MM.1S (cell line): Measurements from ENCODE around the gene TACSTD2.

Experiments used
- DNase-seq: peaks from one replicate; pipeline ENCODE4 v3.0.0-alpha.2; 2015
- H2AFZ ChIP-seq: fragments of 300-600 bp; sonication (generic); 2 replicates; pipeline ENCODE4 v1.6.0; 2016; ENCODE audit warnings: antibody characterized with exemption, low read length
- H3F3A ChIP-seq: fragments of 300-600 bp; sonication (generic); 2 replicates; pipeline ENCODE4 v1.6.1; 2016; ENCODE audit warnings: mild to moderate bottlenecking, antibody characterized with exemption, low read length, moderate library complexity, mixed read lengths; ENCODE audit not compliant: insufficient read depth
- H3K27ac ChIP-seq: fragments of 300-600 bp; sonication (generic); 2 replicates; pipeline ENCODE4 v1.5.1; 2016; ENCODE audit warnings: mild to moderate bottlenecking, low read length
- H3K27me3 ChIP-seq: fragments of 300-600 bp; sonication (generic); replicated peaks from 2 replicates; pipeline ENCODE4 v1.6.0; 2016; ENCODE audit warnings: low read length; ENCODE audit not compliant: insufficient read depth
- H3K36me3 ChIP-seq: fragments of 300-600 bp; sonication (generic); replicated peaks from 2 replicates; pipeline ENCODE4 v1.6.1; 2016; ENCODE audit warnings: mild to moderate bottlenecking, low read length, mixed read lengths; ENCODE audit not compliant: insufficient read depth
- H3K4me1 ChIP-seq: fragments of 300-600 bp; sonication (generic); 2 replicates; pipeline ENCODE4 v1.6.1; 2016; ENCODE audit warnings: low read length, mixed read lengths
- H3K4me2 ChIP-seq: fragments of 300-600 bp; sonication (generic); 2 replicates; pipeline ENCODE4 v1.6.0; 2016; ENCODE audit warnings: low read depth, low read length
- H3K4me3 ChIP-seq: fragments of 300-600 bp; sonication (generic); 2 replicates; pipeline ENCODE4 v1.5.1; 2016; ENCODE audit warnings: low read length, mixed read lengths
- H3K79me2 ChIP-seq: fragments of 300-600 bp; sonication (generic); 2 replicates; pipeline ENCODE4 v1.6.1; 2016; ENCODE audit warnings: mixed run types, low read length, mixed read lengths
- H3K9ac ChIP-seq: fragments of 300-600 bp; sonication (generic); 2 replicates; pipeline ENCODE4 v1.6.1; 2016; ENCODE audit warnings: low read length, mixed read lengths
- H3K9me2 ChIP-seq: fragments of 300-600 bp; sonication (generic); replicated peaks from 2 replicates; pipeline ENCODE4 v1.6.1; 2016; ENCODE audit warnings: mild to moderate bottlenecking, low read length, mixed read lengths; ENCODE audit not compliant: insufficient read depth
- H3K9me3 ChIP-seq: fragments of 300-600 bp; sonication (generic); replicated peaks from 2 replicates; pipeline ENCODE4 v1.6.1; 2016; ENCODE audit warnings: mild to moderate bottlenecking, low read length, mixed read lengths; ENCODE audit not compliant: insufficient read depth
- H4K20me1 ChIP-seq: fragments of 300-600 bp; sonication (generic); 2 replicates; pipeline ENCODE4 v1.6.1; 2016; ENCODE audit warnings: mild to moderate bottlenecking, low read length, moderate library complexity, mixed read lengths; ENCODE audit not compliant: insufficient read depth
- CTCF ChIP-seq: fragments of 300-600 bp; sonication (generic); IDR thresholded peaks from 2 replicates; pipeline ENCODE4 v1.5.1; 2016; ENCODE audit warnings: antibody characterized with exemption, low read length, mixed read lengths
- EZH2 ChIP-seq: fragments of 300-600 bp; sonication (generic); optimal IDR thresholded peaks from 2 replicates; pipeline ENCODE3; 2017; ENCODE audit warnings: low read depth, mild to moderate bottlenecking, antibody characterized with exemption, low read length, mixed read lengths
- EZH2phosphoT487 ChIP-seq: fragments of 300-600 bp; sonication (generic); IDR thresholded peaks from 2 replicates; pipeline ENCODE4 v1.6.1; 2018; ENCODE audit warnings: antibody characterized with exemption, low read length

The TACSTD2 gene

GRCh38 chr1:58594546-58594945, 17.5 kb upstream of the TACSTD2 start:
- Histone ChIP-seq H3K27me3 (no peaks in the 10 kb centered on the region), H3K4me1 (no peaks in the 10 kb centered on the region), H3K36me3 (no peaks in the 10 kb centered on the region), H3K9me2 (no peaks in the 10 kb centered on the region), H3K9me3 (no peaks in the 10 kb centered on the region), H3K4me2 (no peak overlapping the region), H3K79me2 (no peaks in the 10 kb centered on the region), H3K9ac (no peak overlapping the region), H2AFZ (no peak overlapping the region), H3F3A (no peaks in the 10 kb centered on the region), H3K4me3 (no peak overlapping the region), H3K27ac (no peak overlapping the region), H4K20me1 (no peaks in the 10 kb centered on the region)
- DNase-seq = no peak
- TF ChIP-seq CTCF (no peak), EZH2phosphoT487 (no peak), EZH2 (no peak)

- no peak overlapping the region for H3K9ac ChIP-seq
- no peaks in the 10 kb centered on the region for H3K9me3 ChIP-seq
- no peaks in the 10 kb centered on the region for H3K36me3 ChIP-seq
- no peak overlapping the region for H3K4me2 ChIP-seq
- no peak overlapping the region for H3K27ac ChIP-seq
- H3K27me3 ChIP-seq = no peaks in the 10 kb centered on the region
- TF ChIP-seq CTCF (no peak), EZH2 (no peak), EZH2phosphoT487 (no peak)
- H3K9me2 ChIP-seq = no peaks in the 10 kb centered on the region
- DNase-seq = no peak
- H4K20me1 ChIP-seq = no peaks in the 10 kb centered on the region
- H3K4me1 ChIP-seq = no peaks in the 10 kb centered on the region
- no peaks in the 10 kb centered on the region for H3K79me2 ChIP-seq
- no peak overlapping the region for H3K4me3 ChIP-seq
- H2AFZ ChIP-seq = no peak overlapping the region
- no peaks in the 10 kb centered on the region for H3F3A ChIP-seq
Measured at GRCh38 chr1:58592522-58593134, 15.6 kb upstream of the TACSTD2 start.

GRCh38 chr1:58591806-58592205, 14.8 kb upstream of the TACSTD2 start:
- Histone ChIP-seq H3F3A (no peaks in the 10 kb centered on the region), H3K27ac (no peak overlapping the region), H3K4me3 (no peak overlapping the region), H3K4me1 (no peaks in the 10 kb centered on the region), H2AFZ (no peak overlapping the region), H3K36me3 (no peaks in the 10 kb centered on the region), H4K20me1 (no peaks in the 10 kb centered on the region), H3K9me2 (no peaks in the 10 kb centered on the region), H3K79me2 (no peaks in the 10 kb centered on the region), H3K4me2 (no peak overlapping the region), H3K9me3 (no peaks in the 10 kb centered on the region), H3K27me3 (no peaks in the 10 kb centered on the region), H3K9ac (no peak overlapping the region)
- no peak for DNase-seq
- TF ChIP-seq EZH2 = no peak
- TF ChIP-seq CTCF = no peak
- no peak for TF ChIP-seq EZH2phosphoT487
